HepG2 (cell line): ENCODE data around the gene ZNF697.

ENCODE experiments used
- ATF1 ChIP-seq: IDR thresholded peaks from 2 replicates; pipeline ENCODE4 v1.6.1; 2016; ENCODE audit warnings: mild to moderate bottlenecking, control low read depth
- EZH2 ChIP-seq: conservative IDR thresholded peaks from 2 replicates; pipeline ENCODE4 v1.6.1; 2012; ENCODE audit warnings: mild to moderate bottlenecking, low read depth, low read length, moderate library complexity
- NPAS2 ChIP-seq: sonication (generic); formaldehyde crosslinking; IDR thresholded peaks from 2 replicates; pipeline ENCODE4 v1.8.0; 2022; ENCODE audit warnings: mild to moderate bottlenecking, missing genetic modification reagents, borderline replicate concordance
- NR2F6 ChIP-seq, 2 experiments: IDR thresholded peaks; 2 replicates each; pipeline ENCODE4 v1.6.1; 2016; ENCODE audit warnings: antibody characterized with exemption in 1 of 2, mild to moderate bottlenecking in 1 of 2
- PHF5A ChIP-seq: IDR thresholded peaks from one replicate; pipeline ENCODE4 v1.6.1; 2018; ENCODE audit warnings: low read depth, missing genetic modification reagents; ENCODE audit not compliant: unreplicated experiment
- REST ChIP-seq, 2 experiments: IDR thresholded peaks; 2 replicates each; pipeline ENCODE4 v1.6.1; 2011 to 2012; ENCODE audit warnings: low read length in 2 of 2, borderline replicate concordance in 1 of 2, low read depth in 1 of 2, mild to moderate bottlenecking in 1 of 2, moderate library complexity in 1 of 2
- TAF1 ChIP-seq: sonication (generic); formaldehyde crosslinking; IDR thresholded peaks from 2 replicates; pipeline ENCODE4 v1.4.0; 2020; ENCODE audit warnings: missing genetic modification reagents
- ZNF143 ChIP-seq: sonication (generic); formaldehyde crosslinking; IDR thresholded peaks from 2 replicates; pipeline ENCODE4 v1.4.0; 2020; ENCODE audit warnings: missing genetic modification reagents
- ZNF3 ChIP-seq: IDR thresholded peaks from 2 replicates; pipeline ENCODE4 v1.7.0; 2017; ENCODE audit warnings: inconsistent platforms

DNA sequence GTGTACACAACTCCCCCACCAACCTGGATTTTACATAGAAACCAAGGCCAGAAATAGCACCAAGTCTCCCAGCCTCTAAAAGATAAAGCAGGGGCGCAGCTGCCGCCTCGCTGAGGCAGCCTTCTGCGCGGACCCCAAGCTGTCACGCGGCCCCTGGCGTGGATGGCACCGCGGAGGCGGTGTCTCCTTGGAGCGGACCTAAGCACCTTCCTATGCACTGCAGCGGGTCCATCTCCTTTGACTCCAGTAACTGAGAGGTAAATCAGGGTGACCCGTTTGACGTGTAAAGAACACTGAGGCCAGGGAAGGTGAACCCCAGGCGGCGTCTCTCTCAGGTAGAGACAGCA lies 17.0 kb downstream of the ZNF697 start:
- TF ChIP-seq ZNF143 (CRISPR knock-in tag), result no peak
- TF ChIP-seq NR2F6 (IDR thresholded peaks at IDR 0.05), result no peak
- TF ChIP-seq NR2F6 (CRISPR knock-in tag; IDR thresholded peaks at IDR 0.05), result no peak
- no peak for TF ChIP-seq ATF1 (CRISPR knock-in tag)
- no peak for TF ChIP-seq TAF1 (CRISPR knock-in tag)
- TF ChIP-seq NPAS2, result no peak
- no peak for TF ChIP-seq EZH2
- no peak for TF ChIP-seq REST (IDR thresholded peaks at IDR 0.05; ENCODE audit: borderline replicate concordance in 1 of 2, low read depth in 1 of 2, low read length in 2 of 2)
- no peak for TF ChIP-seq ZNF3
- no peak for TF ChIP-seq PHF5A (CRISPR knock-in tag)
